ENCODE measurements around the gene TMBIM4.
A peak's percentile ranks its signal among the peaks of the same experiment; 100 is the strongest.
"Not testable (repeated sequence)": the region's sequence is repeated elsewhere in the genome, so short reads cannot be mapped to it uniquely, and the experiment has no call there.

Gene TMBIM4
- 11.4 to 26.0 (median 17.3) reads per million in 9 experiments for total RNA-seq

GRCh38 chr12:66169221-66170170, at the start of gene TMBIM4:
Gene TMBIM4 (minus strand): TSS chr12:66169996. CDS start chr12:66169951, 45 bp downstream.
- H3K9me3 Mint-ChIP-seq = peaks cover 0 to 7% of the 10 kb centered on the region in 2 donors
- H3K36me3 Mint-ChIP-seq (ENCODE audit: insufficient read depth) = peaks cover 31% of the 10 kb centered on the region
- H3K4me1 Mint-ChIP-seq (ENCODE audit: low read depth in 2 of 2) = peaks cover 31 to 35% of the 10 kb centered on the region in 2 donors
- H3K4me3 Mint-ChIP-seq = peak within 1 kb of the TSS; percentile 96 to 98
- ATAC-seq (replicated peaks) (peak; percentile 74), DNase-seq (peak; percentile 75 to 79 (median 77))
- no peaks in the 10 kb centered on the region for H3K27me3 Mint-ChIP-seq
- H3K27ac Mint-ChIP-seq = peak within 1 kb of the TSS; percentile 98 to 99

- Mint-ChIP-seq H3K9me3 (peaks cover 0 to 7% of the 10 kb centered on the region in 2 donors), H3K4me3 (no peak overlapping the region), H3K27me3 (peaks cover 52 to 58% of the 10 kb centered on the region in 2 donors), H3K36me3 (ENCODE audit: insufficient read depth) (no peaks in the 10 kb centered on the region), H3K27ac (no peak overlapping the region), H3K4me1 (ENCODE audit: low read depth in 2 of 2) (no peaks in the 10 kb centered on the region)
- ATAC-seq (replicated peaks) (no peak), DNase-seq (no peak)
Measured at GRCh38 chr12:66217342-66217917, 47.6 kb upstream of the TMBIM4 start.

- not testable (repeated sequence) for H3K4me1 Mint-ChIP-seq (ENCODE audit: low read depth in 2 of 2); H3K4me3 Mint-ChIP-seq; H3K9me3 Mint-ChIP-seq; ATAC-seq (replicated peaks); H3K27ac Mint-ChIP-seq; DNase-seq; H3K36me3 Mint-ChIP-seq (ENCODE audit: insufficient read depth)
- peaks cover 60 to 61% of the 10 kb centered on the region in 2 donors for H3K27me3 Mint-ChIP-seq
Measured at GRCh38 chr12:66213011-66213410, 43.2 kb upstream of the TMBIM4 start.

- H3K4me1 Mint-ChIP-seq (ENCODE audit: low read depth in 2 of 2); H3K36me3 Mint-ChIP-seq (ENCODE audit: insufficient read depth); DNase-seq; H3K27ac Mint-ChIP-seq; ATAC-seq (replicated peaks); H3K4me3 Mint-ChIP-seq; H3K9me3 Mint-ChIP-seq: not testable (repeated sequence)
- peaks cover 72 to 75% of the 10 kb centered on the region in 2 donors for H3K27me3 Mint-ChIP-seq
Measured at GRCh38 chr12:66211573-66211972, 41.8 kb upstream of the TMBIM4 start.

- ATAC-seq (replicated peaks) (no peak), DNase-seq (no peak)
- Mint-ChIP-seq H3K27me3 (peaks cover 71 to 75% of the 10 kb centered on the region in 2 donors), H3K9me3 (no peaks in the 10 kb centered on the region), H3K4me3 (no peak overlapping the region), H3K4me1 (ENCODE audit: low read depth in 2 of 2) (no peaks in the 10 kb centered on the region), H3K36me3 (ENCODE audit: insufficient read depth) (peaks cover 2% of the 10 kb centered on the region), H3K27ac (no peak overlapping the region)
Measured at GRCh38 chr12:66210840-66211239, 41.0 kb upstream of the TMBIM4 start.

GRCh38 chr12:66206141-66206540, 36.3 kb upstream of the TMBIM4 start:
- H3K27ac Mint-ChIP-seq = no peak overlapping the region
- H3K4me3 Mint-ChIP-seq = no peak overlapping the region
- peaks cover 2% of the 10 kb centered on the region for H3K36me3 Mint-ChIP-seq (ENCODE audit: insufficient read depth)
- DNase-seq (no peak), ATAC-seq (replicated peaks) (no peak)
- H3K27me3 Mint-ChIP-seq = peaks cover 52 to 56% of the 10 kb centered on the region in 2 donors
- H3K4me1 Mint-ChIP-seq (ENCODE audit: low read depth in 2 of 2) = no peaks in the 10 kb centered on the region
- H3K9me3 Mint-ChIP-seq = no peaks in the 10 kb centered on the region

- Mint-ChIP-seq H3K9me3 (no peaks in the 10 kb centered on the region), H3K4me1 (ENCODE audit: low read depth in 2 of 2) (no peaks in the 10 kb centered on the region), H3K27ac (no peak overlapping the region), H3K27me3 (peaks cover 63 to 64% of the 10 kb centered on the region in 2 donors), H3K36me3 (ENCODE audit: insufficient read depth) (peaks cover 2% of the 10 kb centered on the region), H3K4me3 (no peak overlapping the region)
- DNase-seq (no peak), ATAC-seq (replicated peaks) (peak; percentile 39)
Measured at GRCh38 chr12:66203820-66204219, 34.0 kb upstream of the TMBIM4 start.

GRCh38 chr12:66199831-66200509, 30.2 kb upstream of the TMBIM4 start:
- Mint-ChIP-seq H3K27ac (no peak overlapping the region), H3K9me3 (no peaks in the 10 kb centered on the region), H3K4me1 (ENCODE audit: low read depth in 2 of 2) (no peaks in the 10 kb centered on the region), H3K27me3 (peaks cover 64 to 70% of the 10 kb centered on the region in 2 donors), H3K36me3 (ENCODE audit: insufficient read depth) (no peaks in the 10 kb centered on the region), H3K4me3 (no peak overlapping the region)
- ATAC-seq (replicated peaks) (no peak), DNase-seq (no peak)

GRCh38 chr12:66199141-66199540, 29.3 kb upstream of the TMBIM4 start:
- Mint-ChIP-seq H3K27ac (no peak overlapping the region), H3K27me3 (peaks cover 68 to 70% of the 10 kb centered on the region in 2 donors), H3K9me3 (no peaks in the 10 kb centered on the region), H3K4me1 (ENCODE audit: low read depth in 2 of 2) (no peaks in the 10 kb centered on the region), H3K4me3 (no peak overlapping the region), H3K36me3 (ENCODE audit: insufficient read depth) (no peaks in the 10 kb centered on the region)
- DNase-seq = no peak
- no peak for ATAC-seq (replicated peaks)

GRCh38 chr12:66197495-66197921, 27.7 kb upstream of the TMBIM4 start:
- ATAC-seq (replicated peaks) (no peak), DNase-seq (no peak)
- Mint-ChIP-seq H3K36me3 (ENCODE audit: insufficient read depth) (no peaks in the 10 kb centered on the region), H3K9me3 (no peaks in the 10 kb centered on the region), H3K4me3 (no peak overlapping the region), H3K27ac (no peak overlapping the region), H3K27me3 (peaks cover 77 to 79% of the 10 kb centered on the region in 2 donors), H3K4me1 (ENCODE audit: low read depth in 2 of 2) (no peaks in the 10 kb centered on the region)

GRCh38 chr12:66196806-66197205, 27.0 kb upstream of the TMBIM4 start:
- Mint-ChIP-seq H3K27me3 (peaks cover 71 to 73% of the 10 kb centered on the region in 2 donors), H3K4me1 (ENCODE audit: low read depth in 2 of 2) (no peaks in the 10 kb centered on the region), H3K27ac (no peak overlapping the region), H3K9me3 (no peaks in the 10 kb centered on the region), H3K4me3 (no peak overlapping the region), H3K36me3 (ENCODE audit: insufficient read depth) (no peaks in the 10 kb centered on the region)
- DNase-seq (no peak), ATAC-seq (replicated peaks) (no peak)

- Mint-ChIP-seq H3K27me3 (peaks cover 74 to 81% of the 10 kb centered on the region in 2 donors), H3K36me3 (ENCODE audit: insufficient read depth) (no peaks in the 10 kb centered on the region), H3K4me3 (no peak overlapping the region), H3K9me3 (no peaks in the 10 kb centered on the region), H3K27ac (no peak overlapping the region), H3K4me1 (ENCODE audit: low read depth in 2 of 2) (no peaks in the 10 kb centered on the region)
- ATAC-seq (replicated peaks) = no peak
- no peak for DNase-seq
Measured at GRCh38 chr12:66195242-66195641, 25.4 kb upstream of the TMBIM4 start.

GRCh38 chr12:66194122-66194521, 24.3 kb upstream of the TMBIM4 start:
- Mint-ChIP-seq H3K27ac (no peak overlapping the region), H3K4me3 (no peak overlapping the region), H3K27me3 (peaks cover 67 to 77% of the 10 kb centered on the region in 2 donors), H3K4me1 (ENCODE audit: low read depth in 2 of 2) (no peaks in the 10 kb centered on the region), H3K36me3 (ENCODE audit: insufficient read depth) (no peaks in the 10 kb centered on the region), H3K9me3 (no peaks in the 10 kb centered on the region)
- ATAC-seq (replicated peaks) = no peak
- DNase-seq = no peak
